Jurkat, Clone E6-1 (cell line): ENCODE measurements around the gene TSN. TPM values are rescaled to one million over a fixed set of nuclear protein-coding genes. Genes with fewer than 3 reads are reported as not detected.
"Not testable (repeated sequence)": the region's sequence is repeated elsewhere in the genome, so short reads cannot be mapped to it uniquely, and the experiment has no call there.

ENCODE experiments used
- DNase-seq: peaks from one replicate; pipeline ENCODE4 v3.0.0-alpha.2; 2011; ENCODE audit warnings: low read depth, low spot score
- H3K4me3 ChIP-seq: 2 replicates; pipeline ENCODE4 v1.5.1; 2011; ENCODE audit warnings: mild to moderate bottlenecking, low read length, control low read depth, moderate library complexity
- polyA plus RNA-seq: library from polyadenylated mRNA; unstranded; fragments of >200 nt; gene quantifications from one replicate; pipeline ENCODE4 v1.2.1, GENCODE V29; 2012; ENCODE audit warnings: missing spikeins; ENCODE audit not compliant: insufficient read length, insufficient read depth

Gene TSN
- 102 TPM for polyA plus RNA-seq

DNA sequence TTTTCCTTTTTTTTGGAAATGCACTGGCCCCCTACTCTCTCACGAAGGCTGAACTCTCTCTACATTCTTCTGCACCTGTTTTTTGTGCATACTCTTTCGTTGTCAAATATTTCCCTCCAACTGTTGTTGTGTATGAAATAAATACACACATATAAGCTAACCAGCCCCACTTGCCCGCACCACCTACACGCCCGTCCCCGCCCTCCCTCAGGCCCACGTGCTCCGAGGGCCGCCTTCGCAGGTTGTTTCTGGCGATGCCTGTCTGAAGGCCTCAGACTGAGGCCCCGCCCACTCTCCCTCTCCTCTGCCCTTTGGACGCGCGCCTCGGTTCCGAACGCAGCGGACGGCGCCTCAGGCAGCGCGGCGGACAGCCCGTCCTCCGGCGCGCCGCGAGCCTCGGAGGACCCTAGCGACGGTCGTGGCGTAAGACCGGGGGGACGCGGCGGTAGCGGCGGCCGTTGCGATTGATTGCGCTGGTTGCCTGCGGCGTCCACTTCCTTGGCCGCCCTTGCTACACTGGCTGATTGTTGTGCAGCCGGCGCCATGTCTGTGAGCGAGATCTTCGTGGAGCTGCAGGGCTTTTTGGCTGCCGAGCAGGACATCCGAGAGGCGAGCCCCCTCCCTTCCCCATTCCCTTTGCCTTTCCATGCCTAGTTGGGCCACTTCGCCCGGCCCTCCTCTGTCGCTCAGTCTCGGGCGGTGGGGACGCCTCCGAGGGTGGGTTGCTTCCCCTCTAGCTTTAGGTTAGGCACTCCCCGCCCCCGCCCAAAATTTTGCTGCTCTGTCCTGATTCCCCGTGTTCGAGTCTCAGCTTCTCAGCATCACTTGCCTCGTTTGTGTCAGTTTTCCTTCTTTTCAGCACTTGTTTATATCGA lies at the start of gene TSN:
TSN (plus strand) TSS at position 415 of the 875 bp plus-strand sequence; CDS start at position 544, 129 bp downstream.
- H3K4me3 ChIP-seq = peak within 1 kb of the TSS; percentile 100
- DNase-seq = peak; percentile 96

DNA sequence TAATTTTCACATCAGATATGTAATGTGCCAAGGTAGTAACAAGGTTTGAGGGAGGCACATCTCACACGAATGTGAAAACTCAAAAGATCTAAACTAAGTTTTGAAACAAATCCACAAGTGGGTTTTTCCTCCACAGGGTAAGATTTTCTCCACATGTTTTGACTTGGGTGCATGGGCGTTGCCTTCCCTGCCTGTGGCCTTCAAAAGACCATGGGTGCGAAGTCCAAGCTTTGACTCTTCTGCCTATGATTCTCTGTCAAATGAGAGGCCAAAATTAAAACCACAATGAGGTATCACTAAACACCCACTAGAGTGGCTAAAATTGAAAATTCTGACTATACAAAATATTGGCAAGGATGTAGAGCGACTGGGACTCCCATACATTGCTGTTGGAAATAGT lies 49.5 kb upstream of the TSN start:
- DNase-seq = no peak
- H3K4me3 ChIP-seq = no peak overlapping the region

DNA sequence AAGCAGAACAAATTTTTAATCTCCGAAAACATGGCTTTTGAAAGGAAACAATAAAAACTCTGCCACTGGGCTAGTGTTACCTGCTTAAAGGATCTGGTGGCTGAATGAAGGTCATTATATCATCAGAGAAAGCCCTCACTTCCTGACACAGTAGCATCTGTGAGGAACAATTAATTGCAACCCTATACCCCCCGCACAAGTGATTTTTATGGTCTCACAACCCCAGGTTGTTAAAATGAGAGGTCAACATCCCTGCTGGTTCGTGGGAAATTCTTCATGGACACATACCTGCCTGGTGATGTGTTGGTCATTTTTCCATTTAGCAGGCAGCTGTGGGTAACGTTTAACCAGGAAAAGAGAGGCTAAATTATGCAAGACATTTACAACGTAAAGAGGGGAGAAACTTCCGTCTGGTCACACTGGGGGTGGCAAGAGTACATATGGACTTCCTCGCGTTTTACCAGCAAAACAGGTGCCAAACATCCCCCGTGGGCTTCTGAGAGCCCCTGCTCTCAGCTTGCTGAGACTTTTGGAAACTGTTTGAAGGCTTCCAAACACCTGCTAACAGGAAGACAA lies 48.0 kb upstream of the TSN start:
- no peak overlapping the region for H3K4me3 ChIP-seq
- no peak for DNase-seq

DNA sequence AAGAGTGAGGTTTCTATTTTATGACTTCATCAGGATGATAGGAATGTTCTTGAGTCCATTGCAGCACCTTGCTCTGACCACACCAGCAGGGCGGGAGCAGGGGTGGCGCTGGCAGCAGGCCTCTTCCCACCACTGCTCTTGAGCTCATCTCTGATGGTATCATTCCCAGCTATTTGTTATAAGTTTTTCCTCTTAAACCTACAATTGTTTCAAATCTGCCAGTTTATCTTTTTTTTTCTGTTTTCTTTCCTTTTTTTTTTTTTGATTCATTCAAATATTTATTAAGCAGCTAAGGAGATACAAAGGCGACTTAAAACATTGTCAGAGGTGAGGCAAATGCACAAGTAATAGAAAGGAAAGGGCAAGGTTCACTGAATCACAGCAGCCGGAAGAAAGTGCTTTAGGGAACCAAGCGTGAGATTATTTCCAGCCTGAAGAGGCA lies 47.5 kb upstream of the TSN start:
- no peak overlapping the region for H3K4me3 ChIP-seq
- no peak for DNase-seq

DNA sequence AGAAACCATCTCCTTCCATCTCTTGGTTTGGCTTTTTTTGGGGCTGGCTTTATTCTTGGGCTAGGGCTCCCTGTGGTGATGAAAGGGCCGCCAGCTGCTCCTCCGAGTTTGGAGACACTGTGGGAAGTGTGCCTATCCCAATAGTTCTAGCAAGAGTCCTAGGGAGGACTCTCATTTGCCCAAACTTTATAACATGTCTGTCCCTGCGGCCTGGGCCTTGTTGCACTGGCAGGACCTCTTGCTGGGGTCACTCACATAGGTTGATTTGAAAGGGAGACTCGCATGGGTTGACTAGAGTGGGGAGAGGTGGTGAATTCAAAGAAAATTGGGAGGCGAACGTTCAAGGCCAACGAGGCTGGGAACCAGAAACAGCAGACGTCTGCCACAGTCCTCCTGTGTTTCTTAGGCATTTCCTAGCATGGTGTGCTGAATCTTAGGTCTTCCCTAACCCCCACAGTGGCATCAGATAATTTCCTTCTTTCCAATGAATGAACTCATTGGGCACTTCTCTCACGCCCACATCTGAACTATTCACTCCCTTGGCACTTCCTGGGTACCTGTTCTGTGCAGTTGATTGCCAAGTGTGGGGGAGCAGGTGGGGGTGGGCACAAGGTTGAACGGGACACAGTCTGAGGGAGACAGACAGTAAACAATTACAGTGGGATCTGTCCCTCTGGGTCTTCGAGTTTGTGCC lies 45.5 kb upstream of the TSN start:
- no peak overlapping the region for H3K4me3 ChIP-seq
- DNase-seq = no peak

- DNase-seq = no peak
- no peak overlapping the region for H3K4me3 ChIP-seq
Observed at GRCh38 chr2:121710470-121711170, 44.8 kb upstream of the TSN start.

DNA sequence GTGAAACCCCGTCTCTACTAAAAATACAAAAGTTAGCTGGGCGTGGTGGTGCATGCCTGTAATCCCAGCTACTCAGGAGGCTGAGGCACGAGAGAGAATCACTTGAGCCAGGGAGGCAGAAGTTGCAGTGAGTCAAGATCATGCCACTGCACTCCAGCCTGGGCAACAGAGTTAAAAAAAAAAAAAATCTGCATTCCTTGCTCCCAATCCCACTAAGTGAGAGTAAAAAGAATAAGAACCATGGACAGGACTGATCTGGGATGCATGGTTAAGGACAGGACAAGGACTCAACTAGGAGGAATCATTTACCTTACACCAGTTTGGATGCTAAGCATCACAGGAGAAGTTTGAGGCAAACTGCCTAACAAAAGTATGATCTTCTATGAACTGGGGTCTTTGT lies 44.0 kb upstream of the TSN start:
- H3K4me3 ChIP-seq, DNase-seq: not testable (repeated sequence)

GRCh38 chr2:121716126-121716525 lies 39.3 kb upstream of the TSN start:
- no peak overlapping the region for H3K4me3 ChIP-seq
- no peak for DNase-seq

DNA sequence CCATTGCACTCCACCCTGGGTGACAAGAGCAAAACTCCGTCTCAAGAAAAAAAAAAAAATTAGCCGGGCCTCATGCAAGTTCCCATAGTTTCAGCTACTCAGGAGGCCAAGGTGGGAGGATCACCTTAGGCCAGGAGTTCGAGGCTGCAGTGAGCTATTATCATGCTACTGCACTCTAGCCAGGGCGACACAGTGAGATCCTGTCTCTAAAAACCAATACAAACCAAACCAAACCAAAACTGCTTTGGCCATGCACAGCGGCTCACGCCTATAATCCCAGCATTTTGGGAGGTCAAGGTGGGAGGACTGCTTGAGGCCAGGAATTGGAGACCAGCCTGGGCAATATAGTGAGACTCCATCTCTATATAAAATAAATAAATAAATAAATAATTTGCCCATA lies 37.9 kb upstream of the TSN start:
- DNase-seq = no peak
- H3K4me3 ChIP-seq = no peak overlapping the region

DNA sequence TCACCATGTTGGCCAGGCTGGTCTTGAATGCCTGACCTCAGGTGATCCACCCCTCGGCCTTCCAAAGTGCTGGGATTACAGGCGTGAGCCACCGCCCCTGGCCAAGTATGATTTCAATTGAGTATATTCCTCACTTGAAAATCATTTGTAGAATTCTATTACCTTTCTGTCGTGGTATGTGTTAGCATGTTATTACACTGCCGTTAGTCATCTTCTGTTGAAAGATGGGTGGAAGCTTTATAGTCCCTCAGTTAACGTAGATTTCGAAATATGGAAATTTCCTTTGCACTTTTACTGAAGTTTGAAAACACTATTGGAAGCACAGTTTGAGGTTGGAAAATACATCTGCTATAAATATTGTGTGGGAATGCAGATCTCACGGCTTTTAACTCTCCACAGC lies 33.5 kb upstream of the TSN start:
- DNase-seq = no peak
- no peak overlapping the region for H3K4me3 ChIP-seq

DNA sequence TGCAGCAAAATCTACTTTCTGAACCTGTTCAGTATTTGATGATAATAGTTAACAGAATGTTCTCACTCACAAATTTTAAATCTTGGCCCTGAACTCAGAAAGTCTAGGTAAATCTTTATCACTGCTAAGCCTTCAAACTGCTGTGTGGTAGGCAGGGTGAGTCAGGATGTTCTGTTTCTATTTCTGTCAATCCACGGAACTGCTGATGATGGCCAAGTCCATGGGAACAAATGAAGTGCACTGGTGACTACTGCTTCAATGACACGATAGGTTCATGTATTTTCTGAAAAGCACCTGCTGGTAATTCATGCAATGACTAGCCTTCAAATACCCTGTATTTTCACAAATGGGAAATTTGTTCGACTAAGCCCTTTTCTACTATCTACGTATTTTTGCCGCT lies 33.0 kb upstream of the TSN start:
- H3K4me3 ChIP-seq = no peak overlapping the region
- no peak for DNase-seq

DNA sequence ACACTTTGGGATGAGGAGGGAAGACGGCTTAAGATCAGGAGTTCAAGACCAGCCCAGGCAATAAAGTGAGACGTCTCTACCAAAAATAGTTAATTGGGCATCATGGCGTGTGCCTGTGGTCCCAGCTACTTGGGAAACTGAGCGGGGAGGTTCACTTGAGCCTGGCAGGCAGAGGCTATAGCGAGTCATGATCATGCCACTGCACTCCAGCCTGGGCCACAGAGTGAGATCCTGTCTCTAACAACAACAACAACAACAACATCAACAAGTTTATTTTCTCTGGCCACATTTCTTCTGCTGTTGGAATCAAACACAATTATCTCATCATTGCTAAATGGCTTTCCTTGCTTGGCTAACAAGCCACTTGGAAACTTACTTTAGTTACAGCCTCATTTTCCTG lies 32.1 kb upstream of the TSN start:
- H3K4me3 ChIP-seq = no peak overlapping the region
- no peak for DNase-seq

DNA sequence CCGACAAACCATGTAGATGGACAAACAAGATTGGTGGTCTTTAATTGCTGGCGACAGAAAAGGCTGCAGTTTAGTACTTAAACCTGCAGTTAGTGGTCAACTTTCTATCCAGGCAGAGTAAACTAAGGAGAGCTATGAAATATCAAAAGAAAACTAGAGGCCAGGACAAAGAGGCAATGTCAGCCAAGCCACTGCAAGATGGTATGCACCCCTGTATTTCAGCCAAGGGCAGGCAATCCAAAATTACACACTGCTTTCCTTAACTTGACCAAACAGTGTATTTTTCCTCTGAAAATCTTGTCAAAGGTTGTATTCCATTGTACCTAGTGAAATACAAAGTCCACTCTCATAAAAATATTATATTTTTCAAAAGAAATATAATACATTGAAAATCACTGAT lies 28.1 kb upstream of the TSN start:
- H3K4me3 ChIP-seq = no peak overlapping the region
- DNase-seq = no peak

GRCh38 chr2:121727950-121728349 lies 27.5 kb upstream of the TSN start:
- no peak overlapping the region for H3K4me3 ChIP-seq
- DNase-seq = no peak

GRCh38 chr2:121731366-121731765 lies 24.1 kb upstream of the TSN start:
- DNase-seq = no peak
- no peak overlapping the region for H3K4me3 ChIP-seq

- not testable (repeated sequence) for H3K4me3 ChIP-seq, DNase-seq
Observed at GRCh38 chr2:121734544-121734943, 20.9 kb upstream of the TSN start.

- H3K4me3 ChIP-seq = peak overlapping the region; percentile 83
- DNase-seq = no peak
Observed at GRCh38 chr2:121735518-121736074, 19.9 kb upstream of the TSN start.

- H3K4me3 ChIP-seq = peak overlapping the region; percentile 83
- no peak for DNase-seq
Observed at GRCh38 chr2:121736140-121736461, 19.4 kb upstream of the TSN start.
